ENCODE data around the gene NHS.

DNA sequence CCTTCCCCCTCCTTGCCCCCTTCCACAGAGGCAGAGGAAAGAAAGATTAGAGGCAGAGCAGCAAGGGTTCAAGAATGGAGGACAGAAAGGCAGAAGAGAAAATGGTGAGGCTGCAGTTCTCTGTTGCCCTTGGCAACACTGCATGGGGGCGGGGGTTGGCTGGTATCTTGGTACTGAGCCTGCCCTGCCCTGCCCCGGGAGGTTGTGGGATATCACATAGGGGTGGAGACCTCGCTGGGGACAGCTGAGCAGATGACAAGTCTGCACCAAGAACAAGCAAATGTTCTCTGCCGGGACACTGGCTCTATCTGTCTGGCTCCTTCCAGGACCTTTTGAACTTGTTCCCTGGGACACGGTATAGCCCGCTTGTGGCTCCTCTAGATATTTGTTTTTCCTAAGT is 39.8 kb downstream of the NHS start:
- TF ChIP-seq POLR2A (IDR thresholded peaks at IDR 0.05) = no peak
- TF ChIP-seq, protein P1, sequence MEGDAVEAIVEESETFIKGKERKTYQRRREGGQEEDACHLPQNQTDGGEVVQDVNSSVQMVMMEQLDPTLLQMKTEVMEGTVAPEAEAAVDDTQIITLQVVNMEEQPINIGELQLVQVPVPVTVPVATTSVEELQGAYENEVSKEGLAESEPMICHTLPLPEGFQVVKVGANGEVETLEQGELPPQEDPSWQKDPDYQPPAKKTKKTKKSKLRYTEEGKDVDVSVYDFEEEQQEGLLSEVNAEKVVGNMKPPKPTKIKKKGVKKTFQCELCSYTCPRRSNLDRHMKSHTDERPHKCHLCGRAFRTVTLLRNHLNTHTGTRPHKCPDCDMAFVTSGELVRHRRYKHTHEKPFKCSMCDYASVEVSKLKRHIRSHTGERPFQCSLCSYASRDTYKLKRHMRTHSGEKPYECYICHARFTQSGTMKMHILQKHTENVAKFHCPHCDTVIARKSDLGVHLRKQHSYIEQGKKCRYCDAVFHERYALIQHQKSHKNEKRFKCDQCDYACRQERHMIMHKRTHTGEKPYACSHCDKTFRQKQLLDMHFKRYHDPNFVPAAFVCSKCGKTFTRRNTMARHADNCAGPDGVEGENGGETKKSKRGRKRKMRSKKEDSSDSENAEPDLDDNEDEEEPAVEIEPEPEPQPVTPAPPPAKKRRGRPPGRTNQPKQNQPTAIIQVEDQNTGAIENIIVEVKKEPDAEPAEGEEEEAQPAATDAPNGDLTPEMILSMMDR (IDR thresholded peaks at IDR 0.05) = no peak
